Measurements from ENCODE around the gene HRAS.

HRAS gene

GRCh38 chr11:573146-573759 is 37.9 kb upstream of the HRAS start:
- H3K4me3 ChIP-seq (replicated peaks; ENCODE audit: low read depth, low read length): no peak overlapping the region
- no peak for DNase-seq (ENCODE audit: low read depth)
- TF ChIP-seq CTCF (IDR thresholded peaks at IDR 0.05; ENCODE audit: low read length, missing control alignments): no peak

- no peak overlapping the region for H3K4me3 ChIP-seq (replicated peaks; ENCODE audit: low read depth, low read length)
- no peak for TF ChIP-seq CTCF (IDR thresholded peaks at IDR 0.05; ENCODE audit: low read length, missing control alignments)
- no peak for DNase-seq (ENCODE audit: low read depth)
Observed at GRCh38 chr11:571802-572185, 36.4 kb upstream of the HRAS start.

GRCh38 chr11:569158-569885 is 33.9 kb upstream of the HRAS start:
- peak overlapping the region; percentile 62 for H3K4me3 ChIP-seq (replicated peaks; ENCODE audit: low read depth, low read length)
- DNase-seq (ENCODE audit: low read depth): no peak
- TF ChIP-seq CTCF (IDR thresholded peaks at IDR 0.05; ENCODE audit: low read length, missing control alignments): no peak

- no peak for TF ChIP-seq CTCF (IDR thresholded peaks at IDR 0.05; ENCODE audit: low read length, missing control alignments)
- peak overlapping the region; percentile 65 for H3K4me3 ChIP-seq (replicated peaks; ENCODE audit: low read depth, low read length)
- DNase-seq (ENCODE audit: low read depth): peak; percentile 91
Observed at GRCh38 chr11:568306-569157, 33.2 kb upstream of the HRAS start.

GRCh38 chr11:567629-568292 is 32.4 kb upstream of the HRAS start:
- H3K4me3 ChIP-seq (replicated peaks; ENCODE audit: low read depth, low read length): peak overlapping the region; percentile 65
- no peak for TF ChIP-seq CTCF (IDR thresholded peaks at IDR 0.05; ENCODE audit: low read length, missing control alignments)
- DNase-seq (ENCODE audit: low read depth): no peak

- TF ChIP-seq CTCF (IDR thresholded peaks at IDR 0.05; ENCODE audit: low read length, missing control alignments): no peak
- DNase-seq (ENCODE audit: low read depth): no peak
- peak overlapping the region; percentile 65 for H3K4me3 ChIP-seq (replicated peaks; ENCODE audit: low read depth, low read length)
Observed at GRCh38 chr11:567011-567628, 31.7 kb upstream of the HRAS start.
